ENCODE results near the gene TXNDC17. TPM values are rescaled to one million over a fixed set of nuclear protein-coding genes. Genes with fewer than 3 reads are reported as not detected.
"Not testable (repeated sequence)": the region's sequence is repeated elsewhere in the genome, so short reads cannot be mapped to it uniquely, and the experiment has no call there.

Gene TXNDC17
- total RNA-seq, 1 experiment from 2014 or later = 75.4 TPM

DNA sequence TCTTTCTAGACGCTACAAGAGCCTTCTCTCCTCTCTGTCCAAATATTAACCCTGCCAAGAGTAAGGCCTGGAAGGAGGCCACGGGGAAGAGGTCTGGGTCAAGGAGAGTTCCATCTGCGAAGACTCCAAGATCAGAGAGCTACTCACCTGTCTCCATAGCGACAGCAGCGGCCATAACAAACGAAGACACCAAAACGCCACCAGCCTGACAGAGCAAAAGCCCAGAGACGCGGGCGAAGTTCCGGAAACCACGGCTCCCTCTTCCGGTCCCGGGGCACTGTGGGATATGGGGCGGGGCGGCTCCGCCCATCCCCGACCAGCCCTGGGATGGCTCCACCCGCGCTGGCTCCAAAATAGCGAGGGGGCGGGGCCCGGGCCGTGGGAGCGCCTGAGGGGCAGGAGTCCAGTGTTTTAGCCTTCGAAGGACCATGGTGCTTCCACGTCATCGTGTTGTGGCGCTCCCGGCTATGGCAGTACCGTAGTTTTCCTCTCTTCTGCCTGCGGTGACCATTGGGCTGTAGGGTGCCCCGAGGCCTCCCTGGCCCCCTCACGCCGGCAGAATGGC is 10.6 kb downstream of the TXNDC17 start, which contains the start of the genes C17orf100 and MED31:
C17orf100 (plus strand) TSS at position 409 of the 565 bp plus-strand sequence; CDS start at position 561, 152 bp downstream.
MED31 (minus strand) TSS at position 252 of the 565 bp plus-strand sequence; CDS start at position 175, 77 bp downstream.
- Histone ChIP-seq H3K9ac (ENCODE audit: low read length) (peak within 1 kb of the TSS; percentile 80), H3K27me3 (ENCODE audit: low read length) (no peaks in the 10 kb centered on the region), H3K4me1 (ENCODE audit: low read length) (peaks cover 65% of the 10 kb centered on the region), H3K27ac (ENCODE audit: low read length) (peak within 1 kb of the TSS; percentile 90), H4K20me1 (ENCODE audit: insufficient read depth, low read depth, low read length) (no peaks in the 10 kb centered on the region), H3K79me2 (ENCODE audit: low read length) (peaks cover 46% of the 10 kb centered on the region), H3K9me3 (ENCODE audit: low read length) (no peaks in the 10 kb centered on the region), H3K4me2 (ENCODE audit: low read depth, low read length, poor library complexity, severe bottlenecking) (peak within 1 kb of the TSS; percentile 85), H3K4me3 (ENCODE audit: low read length) (peak within 1 kb of the TSS; percentile 90), H3K36me3 (ENCODE audit: insufficient read depth, low read length) (peaks cover 20% of the 10 kb centered on the region; the same call in 1 of the 2 replicates), H3K9me2 (replicated peaks; ENCODE audit: insufficient read depth, low read length) (no peaks in the 10 kb centered on the region), H2AFZ (ENCODE audit: low read length) (no peak within 1 kb of the TSS)
- DNase-seq = peak; percentile 98

- no peaks in the 10 kb centered on the region for H3K9me2 ChIP-seq (replicated peaks; ENCODE audit: insufficient read depth, low read length)
- H2AFZ ChIP-seq (ENCODE audit: low read length) = no peak overlapping the region
- H4K20me1 ChIP-seq (ENCODE audit: insufficient read depth, low read depth, low read length) = no peaks in the 10 kb centered on the region
- H3K4me3 ChIP-seq (ENCODE audit: low read length) = peak overlapping the region; percentile 90; the same call in 1 of the 2 replicates
- H3K4me2 ChIP-seq (ENCODE audit: low read depth, low read length, poor library complexity, severe bottlenecking) = peak overlapping the region; percentile 37
- peaks cover 20% of the 10 kb centered on the region; the same call in 1 of the 2 replicates for H3K36me3 ChIP-seq (ENCODE audit: insufficient read depth, low read length)
- peaks cover 45% of the 10 kb centered on the region for H3K79me2 ChIP-seq (ENCODE audit: low read length)
- H3K9ac ChIP-seq (ENCODE audit: low read length) = peak overlapping the region; percentile 80
- peaks cover 65% of the 10 kb centered on the region for H3K4me1 ChIP-seq (ENCODE audit: low read length)
- H3K27me3 ChIP-seq (ENCODE audit: low read length) = no peaks in the 10 kb centered on the region
- H3K9me3 ChIP-seq (ENCODE audit: low read length) = no peaks in the 10 kb centered on the region
- H3K27ac ChIP-seq (ENCODE audit: low read length) = no peak overlapping the region
- no peak for DNase-seq
Observed at GRCh38 chr17:6651919-6652452, 11.1 kb downstream of the TXNDC17 start.

GRCh38 chr17:6654841-6655731 is 14.2 kb downstream of the TXNDC17 start:
- Histone ChIP-seq H3K4me2 (ENCODE audit: low read depth, low read length, poor library complexity, severe bottlenecking) (no peak overlapping the region), H3K79me2 (ENCODE audit: low read length) (peaks cover 29% of the 10 kb centered on the region), H3K9ac (ENCODE audit: low read length) (no peak overlapping the region), H3K9me2 (replicated peaks; ENCODE audit: insufficient read depth, low read length) (no peaks in the 10 kb centered on the region), H4K20me1 (ENCODE audit: insufficient read depth, low read depth, low read length) (no peaks in the 10 kb centered on the region), H3K27me3 (ENCODE audit: low read length) (no peaks in the 10 kb centered on the region), H3K4me1 (ENCODE audit: low read length) (peaks cover 50% of the 10 kb centered on the region), H3K9me3 (ENCODE audit: low read length) (no peaks in the 10 kb centered on the region), H3K27ac (ENCODE audit: low read length) (no peak overlapping the region), H2AFZ (ENCODE audit: low read length) (no peak overlapping the region), H3K36me3 (ENCODE audit: insufficient read depth, low read length) (no peaks in the 10 kb centered on the region), H3K4me3 (ENCODE audit: low read length) (no peak overlapping the region)
- DNase-seq = no peak

DNA sequence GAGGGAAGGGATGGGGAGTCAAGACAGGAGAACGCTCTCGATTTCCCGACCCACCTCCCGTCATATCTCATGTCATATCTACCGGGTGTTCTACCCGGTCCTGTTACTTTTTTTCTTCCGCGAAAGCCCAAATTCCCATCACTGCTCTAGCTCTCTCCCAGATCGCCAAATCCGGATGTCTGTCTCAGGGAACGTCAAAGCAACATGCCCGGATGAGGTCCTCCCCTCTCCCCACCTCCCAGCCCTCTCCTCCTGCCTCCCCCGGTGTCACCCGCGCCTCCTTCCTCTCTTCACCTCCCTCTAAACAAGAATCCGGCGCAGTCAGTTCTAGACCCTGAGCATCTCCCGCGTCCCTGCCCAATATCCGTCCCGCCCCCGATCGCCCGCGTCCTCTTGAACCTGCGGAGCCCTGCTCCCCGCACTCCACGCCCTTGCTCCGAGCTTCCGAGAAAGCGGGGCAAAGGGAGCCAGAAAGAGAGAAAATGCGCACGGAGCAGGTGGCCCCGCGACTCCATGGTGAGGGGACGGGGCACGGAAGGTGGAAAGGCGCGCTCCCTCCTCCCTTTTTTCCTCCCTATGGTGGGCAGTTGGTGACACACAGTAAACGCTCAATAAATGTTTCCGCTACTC is 15.0 kb downstream of the TXNDC17 start:
- peaks cover 55% of the 10 kb centered on the region for H3K4me1 ChIP-seq (ENCODE audit: low read length)
- H3K9me2 ChIP-seq (replicated peaks; ENCODE audit: insufficient read depth, low read length); H4K20me1 ChIP-seq (ENCODE audit: insufficient read depth, low read depth, low read length); H3K36me3 ChIP-seq (ENCODE audit: insufficient read depth, low read length); H3K27ac ChIP-seq (ENCODE audit: low read length); H3K27me3 ChIP-seq (ENCODE audit: low read length); DNase-seq; H2AFZ ChIP-seq (ENCODE audit: low read length); H3K4me3 ChIP-seq (ENCODE audit: low read length); H3K9me3 ChIP-seq (ENCODE audit: low read length): not testable (repeated sequence)
- H3K79me2 ChIP-seq (ENCODE audit: low read length) = peaks cover 23% of the 10 kb centered on the region
- peak overlapping the region; percentile 97; the same call in 1 of the 2 replicates for H3K9ac ChIP-seq (ENCODE audit: low read length)
- peak overlapping the region; percentile 8 for H3K4me2 ChIP-seq (ENCODE audit: low read depth, low read length, poor library complexity, severe bottlenecking)

DNA sequence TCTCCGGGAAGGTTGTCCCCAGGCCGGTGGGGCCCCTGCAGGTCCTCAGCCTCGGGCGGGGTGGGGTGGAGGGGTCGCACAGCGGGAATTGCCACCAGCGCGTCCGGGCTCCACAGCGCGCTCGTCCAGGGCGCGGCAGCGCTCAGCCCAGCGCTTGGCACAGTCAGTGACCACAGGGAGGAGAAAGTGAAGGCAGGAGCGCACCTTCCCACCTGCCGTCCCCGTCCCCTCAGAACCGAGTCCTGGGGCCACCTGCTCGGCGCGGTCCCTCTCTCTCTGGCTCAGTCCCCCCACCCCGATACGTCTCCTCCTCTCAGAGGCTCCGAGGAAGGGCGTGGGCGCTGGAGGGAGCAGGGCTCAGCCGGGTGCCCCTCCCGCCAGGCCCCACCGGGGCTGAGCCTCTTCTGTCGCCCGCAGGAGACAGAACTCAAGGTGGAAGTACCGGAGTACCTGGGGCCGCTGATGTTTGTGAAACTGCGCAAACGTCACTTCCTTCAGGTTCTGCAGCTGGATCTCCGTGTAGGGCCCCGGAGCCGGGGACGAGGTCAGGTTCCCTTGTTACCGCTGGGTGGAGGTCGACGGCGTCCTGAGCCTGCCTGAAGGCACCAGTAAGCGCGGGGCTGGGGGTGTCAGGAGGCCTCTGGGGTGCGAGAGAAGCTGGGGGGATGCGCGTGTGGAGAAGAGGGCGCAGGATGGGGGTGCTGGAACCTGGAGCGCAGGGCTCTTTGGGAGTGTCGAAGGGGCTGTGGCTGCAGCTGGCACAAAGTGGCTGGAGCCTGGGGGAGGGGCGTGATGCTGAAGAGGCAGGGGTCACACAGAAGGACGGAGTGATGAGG is 16.2 kb downstream of the TXNDC17 start:
- H2AFZ ChIP-seq (ENCODE audit: low read length) = 0 out of 2 replicates have a peak overlapping the region, but pooled peaks have one; percentile 38
- not testable (repeated sequence) for H3K36me3 ChIP-seq (ENCODE audit: insufficient read depth, low read length); H3K27me3 ChIP-seq (ENCODE audit: low read length); H3K9me3 ChIP-seq (ENCODE audit: low read length); H4K20me1 ChIP-seq (ENCODE audit: insufficient read depth, low read depth, low read length); H3K9me2 ChIP-seq (replicated peaks; ENCODE audit: insufficient read depth, low read length)
- peak; percentile 92 for DNase-seq
- H3K4me3 ChIP-seq (ENCODE audit: low read length) = peak overlapping the region; percentile 91
- peaks cover 60% of the 10 kb centered on the region for H3K4me1 ChIP-seq (ENCODE audit: low read length)
- peak overlapping the region; percentile 97 for H3K9ac ChIP-seq (ENCODE audit: low read length)
- peaks cover 23% of the 10 kb centered on the region for H3K79me2 ChIP-seq (ENCODE audit: low read length)
- H3K4me2 ChIP-seq (ENCODE audit: low read depth, low read length, poor library complexity, severe bottlenecking) = peak overlapping the region; percentile 93
- H3K27ac ChIP-seq (ENCODE audit: low read length) = peak overlapping the region; percentile 78

DNA sequence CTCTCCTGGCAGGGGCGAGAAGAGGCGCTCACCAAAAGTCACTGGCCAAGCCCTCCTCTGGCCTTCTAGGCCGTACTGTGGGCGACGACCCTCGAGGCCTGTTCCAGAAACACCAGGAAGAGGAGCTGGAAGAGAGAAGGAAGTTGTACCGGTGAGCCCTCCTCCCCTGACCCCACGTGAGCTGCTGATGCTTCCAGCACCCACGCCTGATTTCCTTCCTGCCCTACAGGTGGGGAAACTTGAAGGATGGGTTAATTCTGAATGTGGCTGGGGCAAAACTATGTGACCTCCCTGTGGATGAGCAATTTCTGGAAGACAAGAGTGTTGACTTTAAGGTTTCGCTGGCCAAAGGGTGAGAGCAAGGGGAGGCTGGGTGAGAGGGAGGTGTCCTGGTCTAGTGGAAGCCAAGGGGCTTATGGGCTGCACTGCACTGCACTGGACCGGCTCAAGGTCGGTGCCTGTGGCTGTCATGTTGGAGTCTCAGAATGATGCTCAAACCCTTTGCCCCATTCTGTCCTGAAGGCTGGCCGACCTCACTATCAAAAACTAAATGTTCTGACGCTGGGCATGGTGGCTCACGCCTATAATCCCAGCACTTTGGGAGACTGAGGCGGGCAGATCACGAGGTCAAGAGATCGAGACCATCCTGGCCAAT is 16.9 kb downstream of the TXNDC17 start:
- H3K9ac ChIP-seq (ENCODE audit: low read length) = peak overlapping the region; percentile 97
- peak overlapping the region; percentile 91 for H3K4me3 ChIP-seq (ENCODE audit: low read length)
- H3K27me3 ChIP-seq (ENCODE audit: low read length) = no peaks in the 10 kb centered on the region
- H3K4me1 ChIP-seq (ENCODE audit: low read length) = peaks cover 60% of the 10 kb centered on the region
- no peaks in the 10 kb centered on the region for H3K9me3 ChIP-seq (ENCODE audit: low read length)
- peak overlapping the region; percentile 93 for H3K4me2 ChIP-seq (ENCODE audit: low read depth, low read length, poor library complexity, severe bottlenecking)
- peaks cover 26% of the 10 kb centered on the region for H3K79me2 ChIP-seq (ENCODE audit: low read length)
- H3K27ac ChIP-seq (ENCODE audit: low read length) = peak overlapping the region; percentile 78
- no peaks in the 10 kb centered on the region for H4K20me1 ChIP-seq (ENCODE audit: insufficient read depth, low read depth, low read length)
- 0 out of 2 replicates have a peak overlapping the region, but pooled peaks have one; percentile 38 for H2AFZ ChIP-seq (ENCODE audit: low read length)
- DNase-seq = peak; percentile 59
- no peaks in the 10 kb centered on the region for H3K36me3 ChIP-seq (ENCODE audit: insufficient read depth, low read length)
- H3K9me2 ChIP-seq (replicated peaks; ENCODE audit: insufficient read depth, low read length) = no peaks in the 10 kb centered on the region

- Histone ChIP-seq H3K4me1 (ENCODE audit: low read length) (peaks cover 57% of the 10 kb centered on the region), H3K4me2 (ENCODE audit: low read depth, low read length, poor library complexity, severe bottlenecking) (peak overlapping the region; percentile 93), H3K4me3 (ENCODE audit: low read length) (peak overlapping the region; percentile 91), H3K79me2 (ENCODE audit: low read length) (peaks cover 28% of the 10 kb centered on the region)
- not testable (repeated sequence) for H3K9ac ChIP-seq (ENCODE audit: low read length); H2AFZ ChIP-seq (ENCODE audit: low read length); H3K27ac ChIP-seq (ENCODE audit: low read length); H3K9me2 ChIP-seq (replicated peaks; ENCODE audit: insufficient read depth, low read length); H3K27me3 ChIP-seq (ENCODE audit: low read length); H4K20me1 ChIP-seq (ENCODE audit: insufficient read depth, low read depth, low read length); H3K9me3 ChIP-seq (ENCODE audit: low read length); H3K36me3 ChIP-seq (ENCODE audit: insufficient read depth, low read length)
- DNase-seq = peak; percentile 29
Observed at GRCh38 chr17:6658411-6658810, 17.6 kb downstream of the TXNDC17 start.

All from Karpas-422 (cell line).